ENCODE measurements around the gene LMAN2L.

The LMAN2L gene

DNA sequence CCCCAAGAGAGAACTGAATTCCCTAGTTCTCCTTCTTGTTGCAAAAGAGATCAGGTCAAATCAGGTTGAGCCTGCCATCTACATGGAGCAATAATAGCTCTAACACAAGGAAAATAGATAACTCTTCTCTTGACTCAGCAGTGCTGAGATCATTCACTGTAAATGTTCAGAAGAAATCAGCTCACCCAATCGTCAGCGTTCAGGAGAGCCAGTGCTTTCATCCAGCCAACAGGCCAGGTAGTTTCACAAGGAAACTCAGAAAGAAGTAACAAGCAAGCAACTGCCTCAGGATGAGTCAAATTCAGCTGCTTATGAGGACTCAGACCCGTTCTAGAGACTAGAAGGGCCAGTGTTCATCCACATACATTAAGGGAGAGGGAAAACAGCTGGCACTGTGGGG, 5.9 kb downstream of the LMAN2L start:
- no peak for DNase-seq (ENCODE audit: low read depth)
- TF ChIP-seq MYC (IDR thresholded peaks at IDR 0.05; ENCODE audit: low read depth, low read length) (no peak), POLR2A (IDR thresholded peaks at IDR 0.05; ENCODE audit: extremely low read depth, insufficient read length) (no peak)
- TF ChIP-seq, protein P1, sequence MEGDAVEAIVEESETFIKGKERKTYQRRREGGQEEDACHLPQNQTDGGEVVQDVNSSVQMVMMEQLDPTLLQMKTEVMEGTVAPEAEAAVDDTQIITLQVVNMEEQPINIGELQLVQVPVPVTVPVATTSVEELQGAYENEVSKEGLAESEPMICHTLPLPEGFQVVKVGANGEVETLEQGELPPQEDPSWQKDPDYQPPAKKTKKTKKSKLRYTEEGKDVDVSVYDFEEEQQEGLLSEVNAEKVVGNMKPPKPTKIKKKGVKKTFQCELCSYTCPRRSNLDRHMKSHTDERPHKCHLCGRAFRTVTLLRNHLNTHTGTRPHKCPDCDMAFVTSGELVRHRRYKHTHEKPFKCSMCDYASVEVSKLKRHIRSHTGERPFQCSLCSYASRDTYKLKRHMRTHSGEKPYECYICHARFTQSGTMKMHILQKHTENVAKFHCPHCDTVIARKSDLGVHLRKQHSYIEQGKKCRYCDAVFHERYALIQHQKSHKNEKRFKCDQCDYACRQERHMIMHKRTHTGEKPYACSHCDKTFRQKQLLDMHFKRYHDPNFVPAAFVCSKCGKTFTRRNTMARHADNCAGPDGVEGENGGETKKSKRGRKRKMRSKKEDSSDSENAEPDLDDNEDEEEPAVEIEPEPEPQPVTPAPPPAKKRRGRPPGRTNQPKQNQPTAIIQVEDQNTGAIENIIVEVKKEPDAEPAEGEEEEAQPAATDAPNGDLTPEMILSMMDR (IDR thresholded peaks at IDR 0.05; ENCODE audit: low read depth, low read length): no peak
- TF ChIP-seq, protein P2, sequence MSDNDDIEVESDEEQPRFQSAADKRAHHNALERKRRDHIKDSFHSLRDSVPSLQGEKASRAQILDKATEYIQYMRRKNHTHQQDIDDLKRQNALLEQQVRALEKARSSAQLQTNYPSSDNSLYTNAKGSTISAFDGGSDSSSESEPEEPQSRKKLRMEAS (IDR thresholded peaks at IDR 0.05; ENCODE audit: low read depth, low read length): no peak
- H3K4me3 ChIP-seq (ENCODE audit: low read depth, low read length): no peak overlapping the region

DNA sequence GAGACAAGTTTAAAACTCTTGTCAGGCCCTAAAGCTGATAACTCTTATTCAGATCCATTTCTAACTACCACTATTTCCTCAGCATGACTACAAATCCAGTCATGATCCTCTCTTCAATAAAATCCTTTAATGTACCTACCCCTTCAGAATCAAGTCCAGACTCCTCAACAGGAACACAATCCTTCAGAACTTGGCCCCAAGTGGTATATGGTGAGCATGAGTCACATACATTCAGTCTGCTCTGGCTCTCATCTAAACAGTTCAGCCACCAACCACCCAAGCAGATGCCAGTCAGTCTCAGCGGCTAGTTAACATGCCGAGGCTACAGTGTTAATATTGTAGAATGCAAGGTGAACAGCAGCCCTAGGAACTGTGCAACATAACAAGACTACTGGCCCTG, 9.7 kb downstream of the LMAN2L start:
- no peak overlapping the region for H3K4me3 ChIP-seq (ENCODE audit: low read depth, low read length)
- TF ChIP-seq POLR2A (IDR thresholded peaks at IDR 0.05; ENCODE audit: extremely low read depth, insufficient read length): no peak
- TF ChIP-seq, protein P2 (IDR thresholded peaks at IDR 0.05; ENCODE audit: low read depth, low read length): no peak
- TF ChIP-seq MYC (IDR thresholded peaks at IDR 0.05; ENCODE audit: low read depth, low read length): no peak
- TF ChIP-seq, protein P1 (IDR thresholded peaks at IDR 0.05; ENCODE audit: low read depth, low read length): no peak
- no peak for DNase-seq (ENCODE audit: low read depth)

DNA sequence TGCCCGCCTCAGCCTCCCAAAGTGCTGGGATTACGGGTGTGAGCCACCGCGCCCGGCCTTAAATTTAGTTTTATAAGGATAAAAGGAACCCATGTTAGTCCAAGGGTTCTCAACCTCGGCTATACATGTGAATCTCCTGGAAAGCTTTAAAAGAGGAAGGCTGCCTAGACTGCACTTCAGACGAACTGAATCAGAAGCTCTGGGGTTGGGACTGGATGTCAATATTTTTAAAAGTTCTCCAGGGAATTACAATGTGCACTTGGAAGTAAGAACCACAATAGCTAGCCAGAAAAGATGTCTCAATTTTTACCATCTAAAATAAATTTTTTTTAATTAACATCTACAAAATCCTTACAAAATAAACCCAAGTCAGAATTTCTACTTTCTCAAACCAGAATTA, 10.1 kb downstream of the LMAN2L start:
- no peak overlapping the region for H3K4me3 ChIP-seq (ENCODE audit: low read depth, low read length)
- TF ChIP-seq POLR2A (IDR thresholded peaks at IDR 0.05; ENCODE audit: extremely low read depth, insufficient read length): no peak
- TF ChIP-seq, protein P1 (IDR thresholded peaks at IDR 0.05; ENCODE audit: low read depth, low read length): no peak
- DNase-seq (ENCODE audit: low read depth): no peak

DNA sequence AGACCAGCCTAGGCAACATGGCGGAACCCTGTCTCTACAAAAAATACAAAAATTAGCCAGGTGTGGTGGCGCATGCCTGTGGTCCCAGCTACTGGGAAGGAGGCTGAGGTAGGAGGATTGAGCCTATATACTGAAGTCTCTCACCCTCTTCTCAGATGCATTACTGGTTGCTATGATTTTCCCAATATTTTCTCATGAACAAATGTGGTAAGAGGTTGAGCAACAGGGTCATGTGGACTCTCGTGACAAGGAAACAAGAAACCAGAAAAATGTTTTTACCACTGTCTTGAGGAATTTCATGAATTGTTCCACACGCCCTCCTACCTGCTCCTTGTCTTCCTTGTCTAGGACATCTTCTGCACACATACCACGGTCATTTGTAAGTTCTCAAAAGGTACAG, 12.4 kb downstream of the LMAN2L start:
- no peak for TF ChIP-seq MYC (IDR thresholded peaks at IDR 0.05; ENCODE audit: low read depth, low read length)
- no peak for TF ChIP-seq POLR2A (IDR thresholded peaks at IDR 0.05; ENCODE audit: extremely low read depth, insufficient read length)
- TF ChIP-seq, protein P2 (IDR thresholded peaks at IDR 0.05; ENCODE audit: low read depth, low read length): no peak
- TF ChIP-seq, protein P1 (IDR thresholded peaks at IDR 0.05; ENCODE audit: low read depth, low read length): no peak
- no peak overlapping the region for H3K4me3 ChIP-seq (ENCODE audit: low read depth, low read length)
- no peak for DNase-seq (ENCODE audit: low read depth)

DNA sequence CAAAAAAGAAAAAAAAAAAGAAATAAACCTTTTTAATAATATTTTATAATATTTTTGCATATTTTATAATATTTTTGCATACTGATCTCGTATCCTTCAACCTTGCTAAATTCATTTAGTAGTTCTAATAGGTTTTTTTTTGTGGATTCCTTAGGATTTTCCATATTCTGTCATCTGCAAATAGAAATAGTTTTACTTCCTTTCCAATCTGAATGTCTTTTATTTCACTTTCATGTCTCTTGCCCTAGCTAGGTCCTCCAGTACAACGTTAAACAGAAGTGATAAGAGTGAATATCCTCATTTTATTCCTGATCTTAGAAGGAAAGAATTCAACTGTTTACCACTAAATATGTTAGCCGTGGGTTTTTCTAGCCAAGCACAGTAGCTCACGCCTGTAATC, 13.7 kb downstream of the LMAN2L start:
- TF ChIP-seq, protein P1 (IDR thresholded peaks at IDR 0.05; ENCODE audit: low read depth, low read length): no peak
- TF ChIP-seq, protein P2 (IDR thresholded peaks at IDR 0.05; ENCODE audit: low read depth, low read length): no peak
- TF ChIP-seq MYC (IDR thresholded peaks at IDR 0.05; ENCODE audit: low read depth, low read length) (no peak), POLR2A (IDR thresholded peaks at IDR 0.05; ENCODE audit: extremely low read depth, insufficient read length) (no peak)
- DNase-seq (ENCODE audit: low read depth): no peak

DNA sequence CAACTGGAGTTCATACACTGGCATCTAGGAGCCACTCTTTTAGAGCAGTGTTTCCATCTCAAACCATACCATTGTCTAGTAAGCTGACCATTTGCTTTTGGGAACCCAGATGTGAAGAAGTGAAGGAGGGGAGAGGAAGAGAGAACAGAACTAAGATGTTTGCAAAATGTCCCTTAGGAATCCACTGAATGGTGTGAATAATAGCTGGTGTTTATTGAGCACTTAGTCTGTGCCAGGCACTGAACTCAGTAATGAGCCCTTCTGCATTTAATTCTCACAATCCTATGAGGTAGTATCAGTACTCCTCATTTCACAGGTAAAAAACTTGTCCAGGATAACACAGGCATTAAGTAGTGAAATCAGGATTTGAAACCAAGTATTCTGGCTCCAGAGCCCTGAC, 23.5 kb downstream of the LMAN2L start:
- DNase-seq (ENCODE audit: low read depth): no peak
- H3K4me3 ChIP-seq (ENCODE audit: low read depth, low read length): no peak overlapping the region
- TF ChIP-seq, protein P2 (IDR thresholded peaks at IDR 0.05; ENCODE audit: low read depth, low read length): no peak
- no peak for TF ChIP-seq MYC (IDR thresholded peaks at IDR 0.05; ENCODE audit: low read depth, low read length)
- TF ChIP-seq, protein P1 (IDR thresholded peaks at IDR 0.05; ENCODE audit: low read depth, low read length): no peak

More for the DNA sequence above, 13.7 kb downstream of the LMAN2L start:
- H3K4me3 ChIP-seq (ENCODE audit: low read depth, low read length): no peak overlapping the region
